MM.1S (cell line): ENCODE data around the gene AMOTL1.

Source experiments
- CTCF ChIP-seq: fragments of 300-600 bp; sonication (generic); IDR thresholded peaks from 2 replicates; pipeline ENCODE4 v1.5.1; 2016; ENCODE audit warnings: antibody characterized with exemption, low read length, mixed read lengths
- EZH2 ChIP-seq: fragments of 300-600 bp; sonication (generic); optimal IDR thresholded peaks from 2 replicates; pipeline ENCODE3; 2017; ENCODE audit warnings: low read depth, mild to moderate bottlenecking, antibody characterized with exemption, low read length, mixed read lengths
- EZH2phosphoT487 ChIP-seq: fragments of 300-600 bp; sonication (generic); IDR thresholded peaks from 2 replicates; pipeline ENCODE4 v1.6.1; 2018; ENCODE audit warnings: antibody characterized with exemption, low read length

GRCh38 chr11:94925422-94926270, 157.5 kb downstream of the AMOTL1 start:
- TF ChIP-seq EZH2 (no peak), CTCF (no peak), EZH2phosphoT487 (no peak)
